Measurements from ENCODE around the gene SAMD13. TPM values are rescaled to one million over a fixed set of nuclear protein-coding genes. Genes with fewer than 3 reads are reported as not detected.

The SAMD13 gene
- total and polyA plus RNA-seq, 4 donors = 0.30 to 3.4 (median 0.65) TPM

GRCh38 chr1:84266748-84267147 is 34.8 kb upstream of the SAMD13 start:
- Histone ChIP-seq H3K9me3 (ENCODE audit: control insufficient read depth in 4 of 4, insufficient read depth in 3 of 4, low read length in 3 of 4) (no peaks in the 10 kb centered on the region), H3K27ac (ENCODE audit: low read depth in 1 of 2, low read length in 1 of 2) (no peak overlapping the region), H3K27me3 (ENCODE audit: control insufficient read depth in 3 of 3, insufficient read depth in 3 of 3, low read length in 2 of 3) (no peaks in the 10 kb centered on the region), H3K4me1 (ENCODE audit: control insufficient read depth in 5 of 5, insufficient read depth in 5 of 5, low read length in 5 of 5) (no peaks in the 10 kb centered on the region), H3K36me3 (ENCODE audit: control insufficient read depth in 4 of 4, insufficient read depth in 4 of 4, low read length in 4 of 4) (no peaks in the 10 kb centered on the region), H3K4me3 (no peak overlapping the region), H3K9ac (ENCODE audit: insufficient read depth in 1 of 2, low read length in 2 of 2) (no peak overlapping the region)
- TF ChIP-seq, protein P1, sequence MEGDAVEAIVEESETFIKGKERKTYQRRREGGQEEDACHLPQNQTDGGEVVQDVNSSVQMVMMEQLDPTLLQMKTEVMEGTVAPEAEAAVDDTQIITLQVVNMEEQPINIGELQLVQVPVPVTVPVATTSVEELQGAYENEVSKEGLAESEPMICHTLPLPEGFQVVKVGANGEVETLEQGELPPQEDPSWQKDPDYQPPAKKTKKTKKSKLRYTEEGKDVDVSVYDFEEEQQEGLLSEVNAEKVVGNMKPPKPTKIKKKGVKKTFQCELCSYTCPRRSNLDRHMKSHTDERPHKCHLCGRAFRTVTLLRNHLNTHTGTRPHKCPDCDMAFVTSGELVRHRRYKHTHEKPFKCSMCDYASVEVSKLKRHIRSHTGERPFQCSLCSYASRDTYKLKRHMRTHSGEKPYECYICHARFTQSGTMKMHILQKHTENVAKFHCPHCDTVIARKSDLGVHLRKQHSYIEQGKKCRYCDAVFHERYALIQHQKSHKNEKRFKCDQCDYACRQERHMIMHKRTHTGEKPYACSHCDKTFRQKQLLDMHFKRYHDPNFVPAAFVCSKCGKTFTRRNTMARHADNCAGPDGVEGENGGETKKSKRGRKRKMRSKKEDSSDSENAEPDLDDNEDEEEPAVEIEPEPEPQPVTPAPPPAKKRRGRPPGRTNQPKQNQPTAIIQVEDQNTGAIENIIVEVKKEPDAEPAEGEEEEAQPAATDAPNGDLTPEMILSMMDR (IDR thresholded peaks at IDR 0.05; ENCODE audit: control extremely low read depth, extremely low read depth) = no peak
- no peak for ATAC-seq (ENCODE audit: insufficient read depth, low FRiP score)
- WGBS, 2 donors = 0% methylated on average over 1 of the region's 1 CpG
- DNase-seq = no peak

- Histone ChIP-seq H3K4me3 (no peak overlapping the region), H3K4me1 (ENCODE audit: control insufficient read depth in 5 of 5, insufficient read depth in 5 of 5, low read length in 5 of 5) (no peaks in the 10 kb centered on the region), H3K9ac (ENCODE audit: insufficient read depth in 1 of 2, low read length in 2 of 2) (no peak overlapping the region), H3K9me3 (ENCODE audit: control insufficient read depth in 4 of 4, insufficient read depth in 3 of 4, low read length in 3 of 4) (no peaks in the 10 kb centered on the region), H3K27me3 (ENCODE audit: control insufficient read depth in 3 of 3, insufficient read depth in 3 of 3, low read length in 2 of 3) (no peaks in the 10 kb centered on the region), H3K36me3 (ENCODE audit: control insufficient read depth in 4 of 4, insufficient read depth in 4 of 4, low read length in 4 of 4) (no peaks in the 10 kb centered on the region), H3K27ac (ENCODE audit: low read depth in 1 of 2, low read length in 1 of 2) (no peak overlapping the region)
- ATAC-seq (ENCODE audit: insufficient read depth, low FRiP score) (no peak), DNase-seq (no peak)
- TF ChIP-seq, protein P1 (IDR thresholded peaks at IDR 0.05; ENCODE audit: control extremely low read depth, extremely low read depth) = no peak
These were observed 34.0 kb upstream of the SAMD13 start for GRCh38 chr1:84267476-84267875.

GRCh38 chr1:84268346-84268745 is 33.2 kb upstream of the SAMD13 start:
- H3K27me3 ChIP-seq (ENCODE audit: control insufficient read depth in 3 of 3, insufficient read depth in 3 of 3, low read length in 2 of 3) = no peaks in the 10 kb centered on the region
- no peak for DNase-seq
- H3K4me3 ChIP-seq = no peak overlapping the region
- no peak for ATAC-seq (ENCODE audit: insufficient read depth, low FRiP score)
- H3K4me1 ChIP-seq (ENCODE audit: control insufficient read depth in 5 of 5, insufficient read depth in 5 of 5, low read length in 5 of 5) = no peaks in the 10 kb centered on the region
- H3K27ac ChIP-seq (ENCODE audit: low read depth in 1 of 2, low read length in 1 of 2) = no peak overlapping the region
- no peaks in the 10 kb centered on the region for H3K9me3 ChIP-seq (ENCODE audit: control insufficient read depth in 4 of 4, insufficient read depth in 3 of 4, low read length in 3 of 4)
- no peak overlapping the region for H3K9ac ChIP-seq (ENCODE audit: insufficient read depth in 1 of 2, low read length in 2 of 2)
- 87 to 89% methylated on average over 1 of the region's 1 CpG for WGBS, 2 donors
- TF ChIP-seq, protein P1 (IDR thresholded peaks at IDR 0.05; ENCODE audit: control extremely low read depth, extremely low read depth) = no peak
- no peaks in the 10 kb centered on the region for H3K36me3 ChIP-seq (ENCODE audit: control insufficient read depth in 4 of 4, insufficient read depth in 4 of 4, low read length in 4 of 4)

- DNase-seq = no peak
- TF ChIP-seq, protein P1 (IDR thresholded peaks at IDR 0.05; ENCODE audit: control extremely low read depth, extremely low read depth) = no peak
- WGBS, 2 donors = 30 to 65% methylated on average over 2 of the region's 2 CpGs
- H3K4me3 ChIP-seq = no peak overlapping the region
- H3K27me3 ChIP-seq (ENCODE audit: control insufficient read depth in 3 of 3, insufficient read depth in 3 of 3, low read length in 2 of 3) = no peaks in the 10 kb centered on the region
- H3K9me3 ChIP-seq (ENCODE audit: control insufficient read depth in 4 of 4, insufficient read depth in 3 of 4, low read length in 3 of 4) = no peaks in the 10 kb centered on the region
- no peak overlapping the region for H3K27ac ChIP-seq (ENCODE audit: low read depth in 1 of 2, low read length in 1 of 2)
- no peak overlapping the region for H3K9ac ChIP-seq (ENCODE audit: insufficient read depth in 1 of 2, low read length in 2 of 2)
- H3K36me3 ChIP-seq (ENCODE audit: control insufficient read depth in 4 of 4, insufficient read depth in 4 of 4, low read length in 4 of 4) = no peaks in the 10 kb centered on the region
- no peak for ATAC-seq (ENCODE audit: insufficient read depth, low FRiP score)
- no peaks in the 10 kb centered on the region for H3K4me1 ChIP-seq (ENCODE audit: control insufficient read depth in 5 of 5, insufficient read depth in 5 of 5, low read length in 5 of 5)
These were observed 32.2 kb upstream of the SAMD13 start for GRCh38 chr1:84269306-84269705.
